Keratinocyte (primary cell): Measurements from ENCODE around the gene CPT2. TPM values are rescaled to one million over a fixed set of nuclear protein-coding genes. Genes with fewer than 3 reads are reported as not detected.

ENCODE experiments used
- DNase-seq: peaks from one replicate; pipeline ENCODE4 v3.0.0-alpha.2; 2011; ENCODE audit warnings: low read depth, missing footprints, low spot score
- FAIRE-seq: peaks from 2 replicates; lab custom pipeline; 2011; peaks lifted over from hg19 to GRCh38; lab: Jason Lieb, UNC
- H2AFZ ChIP-seq: 2 replicates; pipeline ENCODE4 v1.6.0; 2012; ENCODE audit warnings: low read length, control low read depth, inconsistent platforms; ENCODE audit not compliant: control insufficient read depth
- H3K27ac ChIP-seq: 2 replicates; pipeline ENCODE4 v1.5.1; 2011; ENCODE audit warnings: low read length; ENCODE audit not compliant: control insufficient read depth, insufficient read depth
- H3K27me3 ChIP-seq: 3 replicates; pipeline ENCODE4 v1.6.0; 2011; ENCODE audit warnings: low read length; ENCODE audit not compliant: control insufficient read depth, insufficient read depth; ENCODE audit errors: extremely low read depth
- H3K36me3 ChIP-seq, 2 experiments: 2 replicates in 1 of 2; 3 replicates in 1 of 2; pipeline ENCODE4 v1.5.1; 2011; ENCODE audit warnings: low read length in 2 of 2, mild to moderate bottlenecking in 1 of 2; ENCODE audit not compliant: control insufficient read depth in 2 of 2, insufficient read depth in 2 of 2; ENCODE audit errors: extremely low read depth in 1 of 2
- H3K4me1 ChIP-seq: 3 replicates; pipeline ENCODE4 v1.5.1; 2011; ENCODE audit warnings: low read length; ENCODE audit not compliant: control insufficient read depth, insufficient read depth; ENCODE audit errors: extremely low read depth
- H3K4me2 ChIP-seq: 3 replicates; pipeline ENCODE4 v1.6.0; 2011; ENCODE audit warnings: low read depth, low read length; ENCODE audit not compliant: control insufficient read depth, insufficient read depth; ENCODE audit errors: extremely low read depth
- H3K4me3 ChIP-seq, 3 experiments: fragments of 200-600 bp in 1 of 3; sonication (generic) in 1 of 3; 2 replicates in 2 of 3; 3 replicates in 1 of 3; pipeline ENCODE4 v1.5.1; 2011 to 2016; ENCODE audit warnings: low read length in 3 of 3, mild to moderate bottlenecking in 3 of 3, control low read depth in 2 of 3, inconsistent platforms in 1 of 3, low read depth in 1 of 3, mixed read lengths in 1 of 3, mixed run types in 1 of 3, moderate library complexity in 1 of 3; ENCODE audit not compliant: control insufficient read depth in 2 of 3, insufficient read depth in 2 of 3; ENCODE audit errors: extremely low read depth in 1 of 3
- H3K79me2 ChIP-seq: 2 replicates; pipeline ENCODE4 v1.6.0; 2012; ENCODE audit warnings: low read length; ENCODE audit not compliant: control insufficient read depth, insufficient read depth
- H3K9ac ChIP-seq: 3 replicates; pipeline ENCODE4 v1.6.0; 2011; ENCODE audit warnings: low read length; ENCODE audit not compliant: control insufficient read depth, insufficient read depth; ENCODE audit errors: extremely low read depth
- H3K9me1 ChIP-seq: 3 replicates; pipeline ENCODE4 v1.6.0; 2011; ENCODE audit warnings: low read length; ENCODE audit not compliant: control insufficient read depth, insufficient read depth; ENCODE audit errors: extremely low read depth
- H3K9me3 ChIP-seq: 2 replicates; pipeline ENCODE4 v1.5.1; 2012; ENCODE audit warnings: low read depth, low read length; ENCODE audit not compliant: control insufficient read depth
- H4K20me1 ChIP-seq: 3 replicates; pipeline ENCODE4 v1.6.0; 2011; ENCODE audit warnings: low read length; ENCODE audit not compliant: control insufficient read depth, insufficient read depth; ENCODE audit errors: extremely low read depth
- EZH2 ChIP-seq: IDR thresholded peaks from one replicate; pipeline ENCODE4 v1.6.1; 2012; ENCODE audit warnings: inconsistent platforms, mild to moderate bottlenecking, low read length, moderate library complexity
- dilution Hi-C: fragments of 300-500 bp; cut with MboI; formaldehyde crosslinking; loops from one replicate; pipeline ENCODE4 v1.7.0; 2020; ENCODE audit warnings: low sequenced_read_pairs; ENCODE audit not compliant: extremely low pct_ligation_motif_present
- polyA plus RNA-seq, 5 experiments: library from polyadenylated mRNA; depleted of rRNA in 3 of 5; stranded (reverse) in 3 of 5; stranded (forward) in 1 of 5; unstranded in 1 of 5; fragments of >200 nt; gene quantifications; 1 replicate in 1 of 5; 2 replicates in 3 of 5; 3 replicates in 1 of 5; pipeline versions ENCODE4 v1.2.1 to v1.2.3, GENCODE V29; 2011 to 2012; ENCODE audit warnings: missing spikeins in 2 of 5, low read depth in 1 of 5, low replicate concordance in 1 of 5
- TF ChIP-seq, protein P1 (sequence below), 3 experiments: IDR thresholded peaks in 1 of 3; conservative IDR thresholded peaks in 1 of 3; optimal IDR thresholded peaks in 1 of 3; 2 replicates in 2 of 3; 3 replicates in 1 of 3; pipeline versions ENCODE3 to v1.5.1; 2011; ENCODE audit warnings: low read length in 3 of 3, mild to moderate bottlenecking in 3 of 3, moderate library complexity in 2 of 3, control low read depth in 1 of 3, inconsistent platforms in 1 of 3; ENCODE audit not compliant: insufficient read depth in 2 of 3; ENCODE audit errors: extremely low read depth in 1 of 3

Gene CPT2
- polyA plus RNA-seq, 1 donor (not counting 4 experiments of a cell fraction or from before 2014, with no cell fraction given) = 16.6 TPM

DNA sequence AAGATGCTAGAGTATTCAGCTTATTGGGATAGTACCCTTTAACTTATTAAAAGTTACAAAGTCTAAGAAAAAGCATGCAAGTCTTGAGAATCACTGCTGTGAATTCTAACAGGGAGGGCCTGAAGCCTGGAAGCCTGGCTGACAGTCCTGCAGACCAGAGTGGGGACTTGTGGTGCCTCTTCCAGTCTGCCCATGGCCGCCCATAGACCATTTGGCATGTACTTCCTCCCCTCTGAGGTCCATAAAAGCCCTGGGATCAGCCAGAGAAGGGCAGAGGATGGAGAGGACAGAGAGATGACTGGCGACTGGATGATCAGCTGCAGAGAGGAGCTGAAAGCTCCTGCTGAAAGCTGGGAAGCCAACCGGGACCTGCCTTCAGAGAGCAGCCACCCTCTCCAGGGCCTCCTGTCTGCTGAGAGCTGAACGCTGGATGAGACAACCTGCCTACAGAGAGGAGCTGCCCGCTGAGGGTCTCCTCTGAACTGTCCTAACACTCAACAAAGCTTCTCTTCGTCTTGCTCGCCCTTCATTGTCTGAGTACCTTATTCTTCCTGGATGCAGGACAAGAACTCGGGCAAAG is 41.7 kb upstream of the CPT2 start:
- no peak overlapping the region for H3K4me3 ChIP-seq
- no peaks in the 10 kb centered on the region for H3K27me3 ChIP-seq
- no peak overlapping the region for H3K4me2 ChIP-seq
- H3K9ac ChIP-seq = no peak overlapping the region
- H3K9me1 ChIP-seq = no peaks in the 10 kb centered on the region
- TF ChIP-seq EZH2 = no peak
- TF ChIP-seq, protein P1, sequence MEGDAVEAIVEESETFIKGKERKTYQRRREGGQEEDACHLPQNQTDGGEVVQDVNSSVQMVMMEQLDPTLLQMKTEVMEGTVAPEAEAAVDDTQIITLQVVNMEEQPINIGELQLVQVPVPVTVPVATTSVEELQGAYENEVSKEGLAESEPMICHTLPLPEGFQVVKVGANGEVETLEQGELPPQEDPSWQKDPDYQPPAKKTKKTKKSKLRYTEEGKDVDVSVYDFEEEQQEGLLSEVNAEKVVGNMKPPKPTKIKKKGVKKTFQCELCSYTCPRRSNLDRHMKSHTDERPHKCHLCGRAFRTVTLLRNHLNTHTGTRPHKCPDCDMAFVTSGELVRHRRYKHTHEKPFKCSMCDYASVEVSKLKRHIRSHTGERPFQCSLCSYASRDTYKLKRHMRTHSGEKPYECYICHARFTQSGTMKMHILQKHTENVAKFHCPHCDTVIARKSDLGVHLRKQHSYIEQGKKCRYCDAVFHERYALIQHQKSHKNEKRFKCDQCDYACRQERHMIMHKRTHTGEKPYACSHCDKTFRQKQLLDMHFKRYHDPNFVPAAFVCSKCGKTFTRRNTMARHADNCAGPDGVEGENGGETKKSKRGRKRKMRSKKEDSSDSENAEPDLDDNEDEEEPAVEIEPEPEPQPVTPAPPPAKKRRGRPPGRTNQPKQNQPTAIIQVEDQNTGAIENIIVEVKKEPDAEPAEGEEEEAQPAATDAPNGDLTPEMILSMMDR (optimal IDR thresholded peaks at IDR 0.05 in 1 of 3, IDR thresholded peaks at IDR 0.05 in 1 of 3, conservative IDR thresholded peaks at IDR 0.05 in 1 of 3; ENCODE audit: extremely low read depth in 1 of 3, insufficient read depth in 2 of 3, low read length in 3 of 3) = no peak
- FAIRE-seq (no peak), DNase-seq (no peak)
- no peaks in the 10 kb centered on the region for H3K4me1 ChIP-seq
- H3K27ac ChIP-seq = no peak overlapping the region
- H3K79me2 ChIP-seq = no peaks in the 10 kb centered on the region
- H4K20me1 ChIP-seq = no peaks in the 10 kb centered on the region
- H3K9me3 ChIP-seq = no peaks in the 10 kb centered on the region
- H2AFZ ChIP-seq = no peak overlapping the region
- dilution Hi-C loops = no loop called here
- no peaks in the 10 kb centered on the region for H3K36me3 ChIP-seq

DNA sequence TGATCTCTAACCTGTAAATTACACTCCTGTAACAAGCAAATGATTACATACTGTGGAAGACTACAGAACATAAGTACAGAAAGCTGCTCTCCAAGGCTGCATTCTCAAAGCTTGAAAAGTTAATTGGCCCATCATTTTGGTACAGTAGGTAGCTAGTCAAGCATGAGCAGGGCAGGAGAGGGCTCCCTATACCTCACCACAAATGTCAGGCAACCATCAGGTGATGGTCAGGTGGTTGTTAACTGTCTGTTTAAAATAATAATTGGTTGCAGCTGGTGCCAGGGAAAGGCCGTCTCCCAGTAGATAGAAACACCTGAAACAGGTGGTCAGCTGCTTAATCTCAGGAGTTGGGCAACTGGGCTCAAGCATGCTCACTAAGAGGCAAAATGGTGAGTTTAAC is 41.1 kb upstream of the CPT2 start:
- FAIRE-seq = no peak

More for the DNA sequence above, 41.1 kb upstream of the CPT2 start:
- dilution Hi-C loops = no loop called here
- no peaks in the 10 kb centered on the region for H3K4me1 ChIP-seq
- no peaks in the 10 kb centered on the region for H3K36me3 ChIP-seq
- H4K20me1 ChIP-seq = no peaks in the 10 kb centered on the region
- no peaks in the 10 kb centered on the region for H3K9me1 ChIP-seq
- no peak overlapping the region for H3K27ac ChIP-seq
- H3K79me2 ChIP-seq = no peaks in the 10 kb centered on the region
- H3K27me3 ChIP-seq = no peaks in the 10 kb centered on the region
- H3K9me3 ChIP-seq = no peaks in the 10 kb centered on the region
- no peak for DNase-seq
- H3K9ac ChIP-seq = no peak overlapping the region
- no peak overlapping the region for H2AFZ ChIP-seq
- no peak overlapping the region for H3K4me3 ChIP-seq
- no peak for TF ChIP-seq EZH2
- TF ChIP-seq, protein P1 (optimal IDR thresholded peaks at IDR 0.05 in 1 of 3, IDR thresholded peaks at IDR 0.05 in 1 of 3, conservative IDR thresholded peaks at IDR 0.05 in 1 of 3; ENCODE audit: extremely low read depth in 1 of 3, insufficient read depth in 2 of 3, low read length in 3 of 3) = no peak
- H3K4me2 ChIP-seq = no peak overlapping the region
